ENCODE measurements around the gene UCK2. TPM values are rescaled to one million over a fixed set of nuclear protein-coding genes. Genes with fewer than 3 reads are reported as not detected.

UCK2 gene
- total RNA-seq, 2 donors from 2014 or later, result 34.3 to 47.5 TPM

DNA sequence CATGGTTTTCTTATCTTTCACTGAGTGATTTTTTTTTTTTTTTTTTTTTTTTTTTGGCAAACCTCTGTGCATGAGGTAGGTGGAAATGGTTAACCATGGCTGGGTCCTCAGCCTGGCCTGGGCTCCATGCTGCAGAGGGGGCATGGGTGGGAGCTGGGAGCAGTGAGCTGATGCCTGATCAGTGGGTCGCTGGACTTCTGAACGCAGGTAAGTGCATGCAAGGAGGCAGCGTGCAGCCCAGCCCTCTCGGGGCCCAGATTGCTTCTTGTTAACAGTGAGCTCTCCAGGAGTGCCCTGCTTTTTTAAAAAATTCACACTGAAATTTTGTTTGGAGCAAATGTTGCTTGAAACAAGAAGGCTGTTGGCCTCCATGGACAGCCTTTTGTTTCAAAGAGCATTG lies 75.2 kb downstream of the UCK2 start:
- H3K4me3 ChIP-seq, result no peak overlapping the region

DNA sequence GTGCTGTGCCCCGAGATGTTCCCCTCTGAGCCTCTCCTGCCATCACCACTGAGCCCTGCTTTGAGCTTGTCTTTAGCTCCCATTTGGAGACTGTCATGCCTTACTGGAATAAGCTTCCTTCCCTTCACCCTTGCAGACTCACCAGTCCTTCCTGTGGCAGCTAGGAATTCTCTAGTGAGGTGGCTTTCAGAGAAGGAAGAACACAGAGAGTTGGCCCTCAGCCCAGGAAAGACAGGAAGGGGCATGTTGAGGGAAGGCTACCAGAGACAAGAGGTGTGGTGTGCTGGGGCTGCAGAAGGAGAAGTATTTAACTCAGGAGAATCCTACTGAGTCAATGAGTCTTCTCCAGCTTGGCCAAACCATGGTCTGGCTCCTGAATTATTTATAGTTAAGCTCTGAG lies 76.3 kb downstream of the UCK2 start:
- H3K4me1 ChIP-seq (ENCODE audit: control insufficient read depth in 1 of 2, low read depth in 2 of 2), result peaks cover 22 to 28% of the 10 kb centered on the region in 2 donors
- H3K4me3 ChIP-seq, result no peak overlapping the region
- H3K9me3 ChIP-seq, result no peaks in the 10 kb centered on the region
- no peaks in the 10 kb centered on the region for H3K27me3 ChIP-seq (replicated peaks; ENCODE audit: insufficient read depth)
- DNase-seq (ENCODE audit: low spot score), result no peak
- TF ChIP-seq, protein P1, sequence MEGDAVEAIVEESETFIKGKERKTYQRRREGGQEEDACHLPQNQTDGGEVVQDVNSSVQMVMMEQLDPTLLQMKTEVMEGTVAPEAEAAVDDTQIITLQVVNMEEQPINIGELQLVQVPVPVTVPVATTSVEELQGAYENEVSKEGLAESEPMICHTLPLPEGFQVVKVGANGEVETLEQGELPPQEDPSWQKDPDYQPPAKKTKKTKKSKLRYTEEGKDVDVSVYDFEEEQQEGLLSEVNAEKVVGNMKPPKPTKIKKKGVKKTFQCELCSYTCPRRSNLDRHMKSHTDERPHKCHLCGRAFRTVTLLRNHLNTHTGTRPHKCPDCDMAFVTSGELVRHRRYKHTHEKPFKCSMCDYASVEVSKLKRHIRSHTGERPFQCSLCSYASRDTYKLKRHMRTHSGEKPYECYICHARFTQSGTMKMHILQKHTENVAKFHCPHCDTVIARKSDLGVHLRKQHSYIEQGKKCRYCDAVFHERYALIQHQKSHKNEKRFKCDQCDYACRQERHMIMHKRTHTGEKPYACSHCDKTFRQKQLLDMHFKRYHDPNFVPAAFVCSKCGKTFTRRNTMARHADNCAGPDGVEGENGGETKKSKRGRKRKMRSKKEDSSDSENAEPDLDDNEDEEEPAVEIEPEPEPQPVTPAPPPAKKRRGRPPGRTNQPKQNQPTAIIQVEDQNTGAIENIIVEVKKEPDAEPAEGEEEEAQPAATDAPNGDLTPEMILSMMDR (IDR thresholded peaks at IDR 0.05), result no peak
- no peaks in the 10 kb centered on the region for H3K36me3 ChIP-seq
- no peak for ATAC-seq (ENCODE audit: insufficient number of reproducible peaks, low FRiP score, low read depth)
- H3K27ac ChIP-seq, result no peak overlapping the region

More for the DNA sequence above, 75.2 kb downstream of the UCK2 start:
- H3K9me3 ChIP-seq, result no peaks in the 10 kb centered on the region
- ATAC-seq (ENCODE audit: insufficient number of reproducible peaks, low FRiP score, low read depth), result no peak
- H3K36me3 ChIP-seq, result no peaks in the 10 kb centered on the region
- no peaks in the 10 kb centered on the region for H3K27me3 ChIP-seq (replicated peaks; ENCODE audit: insufficient read depth)
- no peak for DNase-seq (ENCODE audit: low spot score)
- TF ChIP-seq, protein P1 (IDR thresholded peaks at IDR 0.05), result no peak
- no peak overlapping the region for H3K27ac ChIP-seq
- H3K4me1 ChIP-seq (ENCODE audit: control insufficient read depth in 1 of 2, low read depth in 2 of 2), result peaks cover 30 to 39% of the 10 kb centered on the region in 2 donors

GRCh38 chr1:165904948-165905347 lies 77.5 kb downstream of the UCK2 start:
- ATAC-seq (ENCODE audit: insufficient number of reproducible peaks, low FRiP score, low read depth) (no peak), DNase-seq (ENCODE audit: low spot score) (no peak)
- H3K27me3 ChIP-seq (replicated peaks; ENCODE audit: insufficient read depth), result no peaks in the 10 kb centered on the region
- H3K9me3 ChIP-seq, result no peaks in the 10 kb centered on the region
- H3K36me3 ChIP-seq, result no peaks in the 10 kb centered on the region
- no peak overlapping the region for H3K4me3 ChIP-seq
- peaks cover 12 to 15% of the 10 kb centered on the region in 2 donors for H3K4me1 ChIP-seq (ENCODE audit: control insufficient read depth in 1 of 2, low read depth in 2 of 2)
- TF ChIP-seq, protein P1 (IDR thresholded peaks at IDR 0.05), result no peak
- H3K27ac ChIP-seq, result no peak overlapping the region

DNA sequence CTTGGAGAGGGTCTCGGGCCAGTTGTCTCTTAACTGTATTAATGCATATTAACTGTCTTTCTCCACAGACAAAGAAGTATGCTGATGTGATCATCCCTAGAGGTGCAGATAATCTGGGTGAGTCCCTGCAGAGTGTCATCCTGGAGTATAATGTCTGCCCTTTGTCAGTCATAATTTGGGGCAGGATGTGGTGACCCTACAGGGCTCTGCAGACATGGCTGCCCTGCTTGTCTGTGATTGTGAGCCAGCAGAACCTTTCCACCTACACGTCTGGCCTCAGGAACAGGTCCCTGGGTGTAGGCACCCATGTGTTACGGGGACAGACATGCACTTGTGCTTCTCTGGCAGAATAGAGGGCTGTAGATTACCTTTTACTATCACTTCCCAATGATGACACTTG lies 78.4 kb downstream of the UCK2 start:
- Histone ChIP-seq H3K4me1 (ENCODE audit: control insufficient read depth in 1 of 2, low read depth in 2 of 2) (peaks cover 3 to 6% of the 10 kb centered on the region in 2 donors), H3K9me3 (no peaks in the 10 kb centered on the region), H3K27ac (no peak overlapping the region), H3K27me3 (replicated peaks; ENCODE audit: insufficient read depth) (no peaks in the 10 kb centered on the region), H3K36me3 (no peaks in the 10 kb centered on the region), H3K4me3 (no peak overlapping the region)
- DNase-seq (ENCODE audit: low spot score) (no peak), ATAC-seq (ENCODE audit: insufficient number of reproducible peaks, low FRiP score, low read depth) (no peak)
- TF ChIP-seq, protein P1 (IDR thresholded peaks at IDR 0.05), result no peak

DNA sequence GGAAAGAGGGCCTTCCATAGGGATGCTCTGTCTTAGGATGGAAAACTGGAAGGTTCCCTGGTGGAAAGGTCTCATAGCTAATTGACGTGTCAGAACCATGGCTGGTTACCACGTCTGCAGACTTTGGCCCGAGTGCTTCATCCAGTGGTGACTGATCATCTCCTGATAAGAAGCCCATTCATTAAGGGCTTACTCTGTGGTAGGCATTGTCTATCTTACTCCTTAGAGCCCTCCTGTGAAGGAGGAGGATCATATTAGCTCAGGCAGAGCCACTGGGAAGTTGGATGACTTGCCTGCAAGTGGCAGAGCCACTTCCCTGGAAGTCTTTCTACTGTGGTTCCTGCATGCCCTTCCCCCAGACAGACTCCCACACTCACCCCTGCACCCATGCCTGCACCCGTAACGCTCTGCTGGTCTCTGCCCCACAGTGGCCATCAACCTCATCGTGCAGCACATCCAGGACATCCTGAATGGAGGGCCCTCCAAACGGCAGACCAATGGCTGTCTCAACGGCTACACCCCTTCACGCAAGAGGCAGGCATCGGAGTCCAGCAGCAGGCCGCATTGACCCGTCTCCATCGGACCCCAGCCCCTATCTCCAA lies 79.9 kb downstream of the UCK2 start:
- no peaks in the 10 kb centered on the region for H3K4me1 ChIP-seq (ENCODE audit: control insufficient read depth in 1 of 2, low read depth in 2 of 2)
- no peak overlapping the region for H3K4me3 ChIP-seq
- no peaks in the 10 kb centered on the region for H3K27me3 ChIP-seq (replicated peaks; ENCODE audit: insufficient read depth)
- ATAC-seq (ENCODE audit: insufficient number of reproducible peaks, low FRiP score, low read depth) (no peak), DNase-seq (ENCODE audit: low spot score) (no peak)
- no peak overlapping the region for H3K27ac ChIP-seq
- no peaks in the 10 kb centered on the region for H3K9me3 ChIP-seq
- TF ChIP-seq, protein P1 (IDR thresholded peaks at IDR 0.05), result no peak
- no peaks in the 10 kb centered on the region for H3K36me3 ChIP-seq
